Stimulated activated naive CD4-positive, alpha-beta T cell (primary cell): ENCODE results near the gene TBC1D5.
"Not testable (repeated sequence)": the region's sequence is repeated elsewhere in the genome, so short reads cannot be mapped to it uniquely, and the experiment has no call there.

Experiments used
- DNase-seq, 6 experiments: peaks; one replicate each; lab custom pipeline; 2025; lab: John Stamatoyannopoulos, UW

Gene TBC1D5

DNA sequence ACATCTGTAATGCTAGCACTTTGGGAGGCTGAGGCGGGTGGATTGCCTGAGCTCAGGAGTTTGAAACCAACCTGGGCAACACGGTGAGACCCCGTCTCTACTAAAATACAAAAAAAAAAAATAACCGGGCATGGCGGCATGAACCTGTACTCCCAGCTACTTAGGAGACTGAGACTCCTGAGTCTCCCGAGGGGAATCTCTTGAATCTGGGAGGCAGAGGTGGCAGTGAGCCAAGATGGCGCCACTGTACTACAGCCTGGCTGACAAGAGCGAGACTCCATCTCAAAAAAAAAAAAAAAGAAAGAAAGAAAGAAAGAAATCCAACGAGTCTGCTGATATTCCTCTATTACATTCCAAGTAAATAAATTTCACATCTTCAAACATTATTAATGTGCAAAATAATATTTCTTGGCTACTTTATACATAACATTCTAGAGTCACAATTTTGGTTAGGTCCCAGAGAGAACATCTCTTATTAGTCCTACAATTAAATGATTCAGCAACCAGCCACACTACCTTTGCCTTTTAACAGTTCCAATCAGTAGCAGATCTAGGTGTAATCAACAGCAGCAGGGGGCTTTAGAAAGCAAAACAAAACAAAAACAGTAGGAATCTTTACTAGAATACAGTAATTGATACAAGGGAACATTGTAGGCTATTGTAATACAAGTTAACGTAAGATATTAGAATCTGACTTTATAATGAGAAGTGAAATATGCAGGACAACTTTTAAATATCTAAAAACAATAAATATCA, 195.8 kb downstream of the TBC1D5 start:
- no peak for DNase-seq

DNA sequence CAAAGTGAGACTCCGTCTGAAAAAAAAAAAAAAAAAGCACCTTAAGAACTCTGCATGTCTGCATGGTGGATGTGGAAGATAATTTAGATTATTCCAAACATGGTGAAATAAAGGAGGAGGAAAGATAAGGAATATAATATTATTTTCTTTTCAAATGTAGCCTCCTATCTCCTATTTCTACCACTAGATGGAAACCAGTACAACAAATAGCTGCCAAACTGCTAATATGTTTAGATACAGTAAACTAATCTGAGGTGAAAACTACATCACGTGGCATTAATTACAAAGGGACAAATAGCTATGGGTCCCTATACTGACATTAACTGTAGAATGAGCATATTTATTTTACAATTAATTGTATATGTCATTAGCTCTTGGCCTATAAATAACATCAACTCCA, 197.8 kb downstream of the TBC1D5 start:
- no peak for DNase-seq

DNA sequence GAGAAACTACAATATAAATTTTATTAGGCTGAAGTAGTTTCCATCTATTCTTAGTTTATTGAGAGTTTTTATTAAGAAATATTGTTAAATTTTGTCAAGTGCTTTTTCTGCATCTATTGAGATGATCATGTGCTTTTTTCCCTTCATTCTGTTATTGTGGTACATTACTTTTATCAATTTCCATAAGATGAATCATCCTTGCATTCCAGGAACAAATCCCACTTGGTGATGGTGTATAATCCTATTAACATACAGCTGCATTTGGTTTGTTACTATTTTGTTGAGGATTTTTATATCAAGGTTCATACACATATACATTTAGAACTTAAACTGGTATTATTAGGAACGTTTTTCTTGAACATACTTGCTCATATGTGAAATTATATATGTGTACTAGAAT, 199.8 kb downstream of the TBC1D5 start:
- DNase-seq, result no peak

DNA sequence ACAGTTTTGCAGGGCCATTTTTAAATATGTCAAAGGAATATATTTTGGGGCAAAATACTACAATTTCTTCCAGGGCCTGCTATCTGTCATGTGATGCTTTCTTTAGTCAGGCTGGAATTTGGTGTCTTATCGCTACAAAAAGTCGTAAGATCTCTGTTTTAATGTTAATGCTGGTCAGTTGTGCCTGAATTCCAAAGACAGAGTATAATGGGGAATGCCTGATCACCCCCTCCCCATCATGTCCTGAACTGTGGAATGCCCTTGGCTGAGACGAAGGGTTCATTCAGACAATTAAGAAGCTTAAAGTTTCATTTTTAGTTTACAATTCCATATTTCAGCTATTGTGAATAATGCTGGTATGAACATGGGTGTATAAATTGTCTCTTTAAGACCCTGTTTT, 203.0 kb downstream of the TBC1D5 start:
- DNase-seq, result no peak

DNA sequence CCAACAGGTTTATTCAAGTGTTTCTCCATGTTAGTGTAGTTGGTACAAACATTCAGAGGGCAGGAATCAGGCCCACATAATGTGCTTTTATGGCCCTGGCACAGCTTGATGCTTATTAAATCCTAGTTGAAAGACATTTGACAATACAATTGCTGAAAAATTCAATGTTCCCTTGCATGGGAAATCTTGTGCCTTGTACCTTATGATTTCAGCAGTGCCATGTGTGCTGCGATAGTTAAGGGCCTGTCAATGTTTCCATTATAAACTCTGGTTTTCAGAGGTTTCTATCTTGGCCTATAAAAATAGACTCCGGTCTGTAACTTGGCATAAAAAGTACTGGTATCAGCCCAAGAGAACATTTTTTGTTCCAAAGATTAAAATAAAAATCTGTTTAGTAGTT, 207.2 kb downstream of the TBC1D5 start:
- no peak for DNase-seq

DNA sequence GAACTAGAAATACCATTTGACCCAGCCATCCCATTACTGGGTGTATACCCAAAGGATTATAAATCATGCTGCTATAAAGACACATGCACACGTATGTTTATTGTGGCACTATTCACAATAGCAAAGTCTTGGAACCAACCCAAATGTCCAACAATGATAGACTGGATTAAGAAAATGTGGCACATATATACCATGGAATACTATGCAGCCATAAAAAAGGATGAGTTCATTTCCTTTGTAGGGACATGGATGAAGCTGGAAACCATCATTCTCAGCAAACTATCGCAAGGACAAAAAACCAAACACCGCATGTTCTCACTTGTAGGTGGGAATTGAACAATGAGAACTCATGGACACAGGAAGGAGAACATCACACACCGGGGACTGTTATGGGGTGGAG, 210.0 kb downstream of the TBC1D5 start:
- DNase-seq, result not testable (repeated sequence)

DNA sequence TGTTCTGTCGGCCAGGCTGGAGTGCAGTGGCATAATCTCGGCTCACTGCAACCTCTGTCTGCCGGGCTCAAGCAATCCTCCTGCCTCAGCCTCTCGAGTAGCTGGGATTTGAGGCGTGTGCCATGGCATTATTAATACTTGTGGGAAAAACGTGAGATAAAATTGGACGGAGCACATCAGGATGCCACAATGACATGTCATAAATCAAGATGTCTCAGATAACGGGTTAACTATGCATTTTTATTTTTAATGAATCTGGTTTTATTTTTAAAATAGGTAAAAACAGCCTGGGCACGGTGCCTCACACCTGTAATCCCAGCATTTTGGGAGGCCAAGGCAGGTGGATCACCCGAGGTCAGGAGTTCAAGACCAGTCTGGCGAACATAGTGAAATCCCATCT, 212.8 kb downstream of the TBC1D5 start:
- no peak for DNase-seq

DNA sequence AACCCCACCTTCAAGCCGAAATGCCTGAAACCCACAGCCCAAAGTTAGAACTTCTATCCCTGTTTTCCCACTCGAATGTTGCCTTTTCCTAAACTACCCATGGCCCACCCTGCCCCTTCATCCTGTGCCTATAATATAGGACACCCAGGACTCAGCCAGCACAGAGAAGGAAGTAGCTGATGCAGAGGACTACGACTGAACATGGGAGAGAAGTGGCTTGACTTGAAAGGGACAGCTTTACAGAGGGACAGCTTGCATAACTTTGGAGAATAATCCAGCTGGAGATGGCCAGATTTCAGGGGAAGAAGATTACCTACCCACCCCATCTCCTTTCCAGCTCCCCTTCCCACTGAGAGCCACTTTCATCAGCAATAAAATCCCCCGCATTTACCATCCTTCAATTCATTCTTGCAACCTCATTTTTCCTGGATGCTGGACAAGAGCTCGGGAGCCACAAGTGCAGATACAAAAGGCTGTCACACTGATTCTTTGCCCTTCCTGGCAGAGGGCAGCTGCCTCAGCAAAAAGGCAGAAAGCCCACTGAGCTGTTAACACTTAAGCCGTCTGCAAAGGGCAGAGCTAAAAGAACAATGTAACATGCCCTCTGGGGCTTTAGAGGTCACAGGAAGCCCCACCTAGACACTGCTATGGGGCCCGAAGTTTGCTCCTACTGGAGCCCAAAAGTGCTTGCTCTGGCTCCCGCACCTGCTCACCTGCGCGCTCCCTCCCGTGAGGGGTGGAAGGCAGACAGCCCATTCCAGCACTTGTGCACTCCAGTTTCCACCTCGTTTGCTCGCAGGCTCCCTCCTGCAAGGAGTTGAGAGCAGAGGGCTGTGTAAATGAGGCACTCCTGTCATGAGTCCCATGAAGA, 224.0 kb downstream of the TBC1D5 start:
- DNase-seq, result no peak

DNA sequence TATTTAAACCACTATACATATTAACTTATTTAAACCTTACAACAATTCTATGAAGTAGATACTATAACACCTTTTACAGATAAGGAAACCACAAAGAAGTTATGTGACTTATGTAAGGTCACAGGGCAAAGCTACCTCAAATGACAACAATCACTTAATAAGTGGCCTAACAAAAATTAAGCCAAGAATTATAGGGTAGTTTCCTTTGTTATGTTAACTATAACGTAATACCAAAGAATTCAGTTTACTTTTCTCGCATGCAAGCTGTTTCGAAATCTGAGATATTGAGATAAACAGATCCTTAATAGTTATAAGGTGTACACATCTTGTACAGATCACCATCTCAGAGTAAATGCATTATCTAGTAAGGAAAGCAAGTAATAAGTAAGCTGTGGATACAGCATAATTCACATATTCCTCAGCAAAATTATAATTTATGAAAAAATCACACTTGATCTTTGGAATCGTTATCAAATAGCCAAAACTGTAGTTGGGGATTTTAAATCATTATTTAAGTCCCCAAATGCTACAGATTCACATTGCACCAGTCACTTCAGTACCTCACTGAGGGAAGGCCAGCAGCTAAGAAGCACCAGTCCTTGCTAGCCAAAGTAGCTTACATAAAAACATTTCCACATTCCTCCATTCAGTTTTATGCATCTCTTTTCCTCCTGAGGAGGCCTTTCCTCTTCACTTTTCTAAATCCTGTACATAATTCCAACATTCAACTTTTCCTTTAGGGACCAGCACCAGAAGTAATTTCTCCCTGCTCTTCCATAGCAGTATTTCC, 226.8 kb downstream of the TBC1D5 start:
- no peak for DNase-seq

DNA sequence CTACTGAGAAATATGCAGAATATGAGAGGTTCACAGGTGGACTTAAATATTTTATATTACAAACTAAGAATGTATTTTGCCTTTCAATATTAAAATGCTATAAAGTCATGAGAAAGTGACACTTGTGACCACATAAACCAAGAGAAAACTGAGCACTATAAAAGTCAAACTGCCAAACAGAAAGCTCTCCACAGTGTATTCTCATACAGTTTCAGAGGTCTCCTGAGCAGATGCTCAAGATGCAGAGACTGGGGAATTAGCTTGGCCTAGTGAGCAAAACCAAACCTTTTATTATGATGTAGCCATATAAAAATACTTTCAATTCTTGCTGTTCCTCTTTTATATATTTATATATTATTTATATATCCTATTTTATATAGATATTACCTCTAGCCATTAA, 227.8 kb downstream of the TBC1D5 start:
- no peak for DNase-seq

DNA sequence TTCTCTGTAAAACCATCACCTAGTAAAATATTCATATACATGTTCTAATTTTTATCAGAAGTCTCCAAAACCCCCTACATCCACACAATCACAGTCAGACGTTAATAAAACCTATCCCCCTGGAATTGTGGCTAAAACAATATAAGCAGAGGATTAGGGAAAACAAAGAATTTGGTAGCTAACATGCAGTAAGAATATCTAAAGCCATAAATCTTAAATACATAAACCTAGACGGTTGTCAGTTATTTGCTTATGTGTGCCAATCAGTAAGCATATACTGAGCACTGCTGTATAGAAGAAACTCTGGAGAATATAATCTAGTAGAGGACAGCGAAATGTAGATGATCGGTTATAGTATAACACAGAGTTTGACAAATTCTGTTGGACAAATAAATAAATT, 232.2 kb downstream of the TBC1D5 start:
- no peak for DNase-seq

DNA sequence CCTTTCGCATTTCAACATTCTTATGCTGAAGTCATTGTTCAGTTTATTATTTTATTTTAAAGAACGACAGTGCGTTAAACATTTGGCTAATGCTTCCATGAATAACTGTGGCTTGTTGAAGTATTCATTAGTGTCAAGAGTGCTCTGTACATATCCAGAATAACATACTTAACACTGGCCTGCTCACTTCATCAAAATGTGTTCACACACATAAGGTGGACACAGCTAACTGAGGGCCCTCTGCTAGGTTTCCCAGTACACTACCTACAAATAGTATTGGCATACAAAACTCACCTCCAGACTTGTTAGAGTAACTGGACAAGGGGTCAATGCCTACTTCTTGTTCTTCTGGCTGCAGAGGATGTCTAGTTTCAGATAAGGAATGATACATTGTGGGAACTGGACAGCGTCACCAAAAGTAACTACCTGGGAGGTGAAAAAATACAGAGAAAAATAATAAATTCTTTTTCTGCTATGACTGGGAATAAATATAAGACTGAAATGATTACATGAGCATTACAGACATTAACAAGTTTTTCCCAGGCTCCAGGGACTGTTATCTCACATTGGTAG, 234.2 kb downstream of the TBC1D5 start:
- DNase-seq, result no peak

DNA sequence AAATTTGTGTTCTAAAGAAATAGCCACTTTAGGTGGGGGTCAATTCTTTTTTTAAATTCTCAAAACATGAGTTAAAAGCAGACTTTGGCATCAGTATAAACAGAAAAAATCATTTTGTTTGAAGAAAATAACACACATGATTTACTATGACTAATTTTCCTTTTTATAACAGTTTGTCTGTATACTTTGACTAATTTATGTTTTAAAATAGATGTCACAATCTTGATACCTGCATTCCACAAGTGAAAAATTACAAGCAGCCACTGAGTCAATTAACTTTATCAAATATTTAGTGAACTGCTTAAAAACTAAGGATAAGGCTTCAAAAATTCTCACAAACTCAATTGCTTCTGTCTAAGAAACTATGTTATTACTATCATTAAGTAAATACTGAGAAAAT, 235.0 kb downstream of the TBC1D5 start:
- DNase-seq, result no peak

DNA sequence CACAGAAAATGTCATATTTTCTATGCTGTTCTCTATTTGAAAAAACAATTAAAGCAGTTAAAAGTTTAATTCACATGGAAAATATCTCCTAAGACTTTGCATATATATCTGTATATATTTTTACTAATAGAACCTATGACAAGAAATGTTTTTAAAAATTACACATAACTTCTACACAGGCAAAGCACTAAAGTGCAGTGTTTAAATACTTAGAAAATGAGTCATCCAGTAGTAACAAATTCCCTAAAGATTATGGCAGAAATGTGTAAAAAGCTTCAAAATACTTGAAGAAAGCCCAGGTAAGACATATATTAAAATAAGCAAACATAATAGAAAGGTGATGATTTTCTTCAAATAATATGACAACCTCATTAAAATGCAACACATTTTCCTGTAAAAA, 236.6 kb downstream of the TBC1D5 start:
- no peak for DNase-seq

DNA sequence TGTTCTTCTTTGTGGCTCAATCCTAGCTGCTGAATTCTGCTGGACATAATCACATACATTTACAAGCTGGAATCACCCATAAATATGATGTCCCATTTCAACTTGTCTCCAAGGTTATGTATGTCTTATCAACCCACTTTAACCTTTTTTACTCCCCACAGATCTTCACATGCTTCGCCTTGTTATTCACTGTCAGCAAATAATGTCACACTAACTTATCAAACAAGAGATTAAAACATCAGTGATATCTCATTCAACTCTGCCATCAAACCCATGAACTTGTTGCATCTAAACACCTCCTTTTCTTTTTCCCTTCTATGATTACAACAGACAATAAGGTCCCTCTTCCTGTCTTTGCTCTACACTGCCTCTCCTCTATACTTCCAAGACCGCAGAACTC, 240.7 kb downstream of the TBC1D5 start:
- no peak for DNase-seq

DNA sequence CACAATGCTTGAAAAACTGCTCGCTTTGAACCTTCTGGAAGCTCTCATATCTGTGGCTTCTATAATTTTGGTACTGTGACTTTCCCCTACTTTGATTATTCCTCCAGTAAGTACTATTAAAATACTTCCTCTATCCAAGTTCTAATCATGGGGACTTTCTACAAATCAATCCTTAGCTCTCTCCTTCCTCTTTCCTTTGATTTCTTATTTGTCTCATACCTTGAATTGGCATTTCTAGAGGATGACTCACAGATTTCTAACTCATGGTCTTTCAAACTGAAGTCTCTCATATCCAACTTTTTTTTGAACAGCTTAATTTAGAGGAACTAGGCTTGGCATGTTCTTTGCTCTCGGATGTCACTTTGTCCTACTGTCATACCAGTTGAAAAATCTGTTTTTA, 241.8 kb downstream of the TBC1D5 start:
- DNase-seq, result no peak

DNA sequence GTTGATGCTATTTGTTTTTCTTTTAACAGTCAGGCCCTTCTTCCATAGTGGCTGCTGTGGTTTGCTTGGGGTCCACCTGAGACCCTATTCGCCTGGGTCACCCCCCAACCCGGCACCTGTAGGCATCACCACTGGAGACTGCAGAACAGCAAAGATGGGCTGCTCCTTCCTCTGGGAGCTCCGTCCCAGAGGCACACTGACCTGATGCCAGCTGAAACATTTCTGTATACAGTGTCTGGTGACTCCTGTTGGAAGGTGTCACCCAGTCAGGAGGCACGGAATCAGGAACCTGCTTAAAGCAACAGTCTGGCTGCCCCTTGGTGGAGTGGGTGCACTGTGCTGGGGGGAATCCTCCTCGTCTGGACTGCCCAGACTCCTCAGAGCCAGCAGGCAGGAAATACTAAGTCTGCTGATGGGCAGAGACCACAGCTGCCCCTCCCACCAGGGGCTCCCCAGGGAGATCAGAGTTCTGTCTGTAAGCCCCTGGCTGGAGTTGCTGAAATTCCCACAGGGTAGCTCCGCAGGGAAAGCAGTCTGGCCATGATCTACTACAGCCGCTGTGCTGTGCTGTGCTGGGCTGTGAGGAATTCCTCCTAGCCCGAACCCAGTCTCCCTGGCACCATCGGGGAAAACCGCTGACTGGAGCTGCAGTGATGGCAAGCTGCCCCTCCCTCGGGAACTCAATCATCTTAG, 248.2 kb downstream of the TBC1D5 start:
- no peak for DNase-seq

DNA sequence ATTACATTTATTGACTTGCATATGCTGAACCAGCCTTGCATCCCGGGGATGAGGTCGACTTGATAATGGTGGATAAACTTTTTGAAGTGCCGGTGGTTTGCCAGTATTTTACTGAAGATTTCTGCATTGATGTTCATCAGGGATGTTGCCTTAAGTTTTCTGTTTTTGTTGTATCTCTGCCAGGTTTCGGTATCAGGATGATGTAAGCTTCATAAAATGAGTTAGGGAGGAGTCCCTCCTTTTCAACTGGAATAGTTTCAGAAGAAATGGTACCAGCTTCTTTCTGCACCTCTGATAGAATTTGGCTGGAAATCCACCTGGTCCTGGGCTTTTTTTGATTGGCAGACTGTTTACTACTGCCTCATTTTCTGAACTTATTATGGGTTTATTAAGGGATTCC, 250.8 kb downstream of the TBC1D5 start:
- no peak for DNase-seq

DNA sequence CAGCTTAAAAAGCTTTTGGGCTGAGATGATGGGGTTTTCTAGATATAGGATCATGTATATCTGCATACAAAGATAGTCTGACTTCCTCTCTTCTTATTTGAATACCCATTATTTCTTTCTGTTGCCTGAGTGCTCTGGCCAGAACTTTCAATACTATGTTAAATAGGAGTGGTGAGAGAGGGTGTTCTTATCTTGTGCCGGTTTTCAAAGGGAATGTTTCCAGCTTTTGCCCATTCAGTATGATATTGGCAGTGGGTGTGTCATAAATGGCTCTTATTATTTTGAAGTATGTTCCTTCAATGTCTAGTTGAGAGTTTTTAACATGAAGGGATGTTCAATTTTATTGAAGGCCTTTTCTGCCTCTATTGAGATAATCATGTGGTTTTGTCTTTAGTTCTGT, 251.2 kb downstream of the TBC1D5 start:
- not testable (repeated sequence) for DNase-seq

DNA sequence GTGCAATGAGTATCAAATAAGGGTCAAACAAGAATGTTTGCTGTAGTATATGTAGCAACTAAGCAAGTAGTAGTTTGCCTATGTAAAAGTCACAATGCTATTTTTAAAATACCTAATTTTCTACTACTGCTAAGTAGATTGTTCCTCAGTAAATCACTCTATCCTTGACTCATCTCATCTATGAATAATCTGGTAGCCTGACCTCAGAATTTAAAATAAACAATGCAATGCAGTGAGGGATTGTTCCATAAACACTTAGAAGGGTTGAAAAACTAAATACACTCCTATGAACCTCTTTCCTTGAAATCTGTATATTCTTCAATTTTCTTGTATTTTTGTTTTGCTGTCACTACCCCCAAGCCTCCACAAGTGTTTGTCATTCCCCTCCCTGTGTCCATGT, 253.3 kb downstream of the TBC1D5 start:
- DNase-seq, result no peak

DNA sequence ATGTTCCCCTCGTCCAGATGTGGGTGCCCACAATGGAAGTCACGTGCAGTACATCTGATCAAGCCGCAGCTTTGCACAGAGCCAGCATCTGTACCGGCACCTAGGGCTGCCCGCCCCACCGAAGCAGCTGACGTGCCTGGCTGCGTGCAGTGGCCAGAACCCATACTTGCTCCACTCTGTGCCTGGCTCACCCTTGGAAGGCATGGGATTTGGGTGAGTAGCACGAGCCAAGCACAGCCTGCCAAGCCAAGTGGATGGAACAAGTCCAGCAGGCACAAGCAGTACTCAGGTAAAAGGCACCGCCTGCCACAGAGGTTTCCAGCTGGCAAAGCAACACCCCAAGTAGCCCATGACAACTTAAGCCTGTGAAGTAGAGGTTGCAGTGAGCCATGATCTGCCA, 261.3 kb downstream of the TBC1D5 start:
- DNase-seq, result no peak
